Middle frontal gyrus (tissue), 1 donor: ENCODE data around the gene EDIL3.
"Not testable (repeated sequence)": the region's sequence is repeated elsewhere in the genome, so short reads cannot be mapped to it uniquely, and the experiment has no call there.

ENCODE experiments used
- DNase-seq: peaks from one replicate; pipeline ENCODE4 v3.0.0-alpha.2; 2015; ENCODE audit warnings: low spot score; ENCODE audit errors: extremely low spot score

EDIL3 gene

GRCh38 chr5:84080908-84081307 is 303.8 kb downstream of the EDIL3 start:
- no peak for DNase-seq

GRCh38 chr5:84072339-84072738 is 312.3 kb downstream of the EDIL3 start:
- no peak for DNase-seq

- no peak for DNase-seq
Measured at GRCh38 chr5:84069608-84070179, 315.0 kb downstream of the EDIL3 start.

GRCh38 chr5:84063041-84063440 is 321.6 kb downstream of the EDIL3 start:
- DNase-seq, result no peak

- DNase-seq, result no peak
Measured at GRCh38 chr5:84059672-84060071, 325.0 kb downstream of the EDIL3 start.

GRCh38 chr5:84058561-84058960 is 326.1 kb downstream of the EDIL3 start:
- DNase-seq, result no peak

GRCh38 chr5:84057211-84057610 is 327.5 kb downstream of the EDIL3 start:
- no peak for DNase-seq

- no peak for DNase-seq
Measured at GRCh38 chr5:84045964-84046363, 338.7 kb downstream of the EDIL3 start.

GRCh38 chr5:84036842-84037241 is 347.8 kb downstream of the EDIL3 start:
- no peak for DNase-seq

GRCh38 chr5:84032324-84032723 is 352.4 kb downstream of the EDIL3 start:
- DNase-seq, result no peak

- no peak for DNase-seq
Measured at GRCh38 chr5:84028093-84028492, 356.6 kb downstream of the EDIL3 start.

GRCh38 chr5:84018521-84018920 is 366.2 kb downstream of the EDIL3 start:
- not testable (repeated sequence) for DNase-seq

- DNase-seq, result no peak
Measured at GRCh38 chr5:84017523-84018172, 367.0 kb downstream of the EDIL3 start.

GRCh38 chr5:84016085-84016484 is 368.6 kb downstream of the EDIL3 start:
- no peak for DNase-seq

GRCh38 chr5:84014966-84015365 is 369.7 kb downstream of the EDIL3 start:
- no peak for DNase-seq

GRCh38 chr5:83993803-83994202 is 390.9 kb downstream of the EDIL3 start:
- DNase-seq, result no peak

GRCh38 chr5:83991566-83992224 is 393.0 kb downstream of the EDIL3 start:
- no peak for DNase-seq

- DNase-seq, result no peak
Measured at GRCh38 chr5:83988293-83988685, 396.4 kb downstream of the EDIL3 start.

- no peak for DNase-seq
Measured at GRCh38 chr5:83987513-83988292, 397.0 kb downstream of the EDIL3 start.

GRCh38 chr5:83983852-83984251 is 400.8 kb downstream of the EDIL3 start:
- no peak for DNase-seq

- no peak for DNase-seq
Measured at GRCh38 chr5:83973925-83974815, 410.5 kb downstream of the EDIL3 start.
